HFF-Myc (cell line): ENCODE data around the gene UBAC2.

ENCODE experiments used
- DNase-seq: peaks from one replicate; pipeline ENCODE4 v3.0.0-alpha.2; 2011; ENCODE audit warnings: low read depth; ENCODE audit errors: extremely low read depth
- H3K4me3 ChIP-seq: replicated peaks from 2 replicates; pipeline ENCODE4 v1.5.1; 2011; ENCODE audit warnings: low read depth, mild to moderate bottlenecking, control low read depth, low read length
- CTCF ChIP-seq: IDR thresholded peaks from 2 replicates; pipeline ENCODE4 v1.5.1; 2012; ENCODE audit warnings: mild to moderate bottlenecking, low read depth, low read length, control low read depth; ENCODE audit errors: missing control alignments

Gene UBAC2

GRCh38 chr13:99200432-99201167 is at the start of gene UBAC2:
TSS of gene UBAC2 (plus strand) at chr13:99200854. CDS start at chr13:99200909, 55 bp downstream.
- TF ChIP-seq CTCF: no peak
- peak; percentile 69 for DNase-seq
- H3K4me3 ChIP-seq: peak within 1 kb of the TSS; percentile 92

GRCh38 chr13:99151516-99151915 is 49.1 kb upstream of the UBAC2 start:
- no peak for TF ChIP-seq CTCF
- DNase-seq: peak; percentile 32
- H3K4me3 ChIP-seq: no peak overlapping the region

GRCh38 chr13:99153219-99153618 is 47.4 kb upstream of the UBAC2 start:
- no peak overlapping the region for H3K4me3 ChIP-seq
- TF ChIP-seq CTCF: no peak
- no peak for DNase-seq

- TF ChIP-seq CTCF: no peak
- H3K4me3 ChIP-seq: no peak overlapping the region
- no peak for DNase-seq
Observed at GRCh38 chr13:99154064-99154463, 46.6 kb upstream of the UBAC2 start.

- no peak for TF ChIP-seq CTCF
- no peak overlapping the region for H3K4me3 ChIP-seq
- DNase-seq: no peak
Observed at GRCh38 chr13:99155821-99156220, 44.8 kb upstream of the UBAC2 start.

GRCh38 chr13:99157046-99157445 is 43.6 kb upstream of the UBAC2 start:
- TF ChIP-seq CTCF: no peak
- no peak overlapping the region for H3K4me3 ChIP-seq
- DNase-seq: no peak

- no peak for TF ChIP-seq CTCF
- no peak for DNase-seq
- no peak overlapping the region for H3K4me3 ChIP-seq
Observed at GRCh38 chr13:99158846-99159245, 41.8 kb upstream of the UBAC2 start.
